ENCODE data around the gene NBAS. TPM values are rescaled to one million over a fixed set of nuclear protein-coding genes. Genes with fewer than 3 reads are reported as not detected.

The NBAS gene
- total RNA-seq, 4 donors from 2014 or later = 27.3 to 43.6 (median 28.4) TPM

GRCh38 chr2:15134957-15135356 is 426.2 kb downstream of the NBAS start:
- in situ Hi-C loops (cut with MboI; ENCODE audit: low sequenced_read_pairs in 4 of 4) = no loop called here
- no peak for DNase-seq
- intact Hi-C loops (cut with DNase I; ENCODE audit: low total_unique reads) = no loop called here
- H3K9me3 ChIP-seq = no peaks in the 10 kb centered on the region
- ATAC-seq = no peak
- no peaks in the 10 kb centered on the region for H3K27me3 ChIP-seq
- no peaks in the 10 kb centered on the region for H3K4me1 ChIP-seq
- no peak overlapping the region for H3K27ac ChIP-seq
- H3K36me3 ChIP-seq = no peaks in the 10 kb centered on the region
- H3K4me3 ChIP-seq = no peak overlapping the region
- TF ChIP-seq POLR2A (IDR thresholded peaks at IDR 0.05) = no peak
- TF ChIP-seq CTCF (IDR thresholded peaks at IDR 0.05 in 4 of 5, conservative IDR thresholded peaks at IDR 0.05 in 1 of 5) = no peak

- Histone ChIP-seq H3K27me3 (no peaks in the 10 kb centered on the region), H3K4me3 (no peak overlapping the region), H3K9me3 (no peaks in the 10 kb centered on the region), H3K36me3 (no peaks in the 10 kb centered on the region), H3K27ac (no peak overlapping the region), H3K4me1 (no peaks in the 10 kb centered on the region)
- DNase-seq (no peak), ATAC-seq (no peak)
- in situ Hi-C loops (cut with MboI; ENCODE audit: low sequenced_read_pairs in 4 of 4) = no loop called here
- TF ChIP-seq POLR2A (IDR thresholded peaks at IDR 0.05) (no peak), CTCF (IDR thresholded peaks at IDR 0.05 in 4 of 5, conservative IDR thresholded peaks at IDR 0.05 in 1 of 5) (no peak)
- intact Hi-C loops (cut with DNase I; ENCODE audit: low total_unique reads) = no loop called here
Measured at GRCh38 chr2:15133461-15133860, 427.7 kb downstream of the NBAS start.

GRCh38 chr2:15128846-15129245 is 432.3 kb downstream of the NBAS start:
- H3K9me3 ChIP-seq = no peaks in the 10 kb centered on the region
- no peak overlapping the region for H3K27ac ChIP-seq
- intact Hi-C loops (cut with DNase I; ENCODE audit: low total_unique reads) = no loop called here
- ATAC-seq (no peak), DNase-seq (no peak)
- TF ChIP-seq POLR2A (IDR thresholded peaks at IDR 0.05) (no peak), CTCF (IDR thresholded peaks at IDR 0.05 in 4 of 5, conservative IDR thresholded peaks at IDR 0.05 in 1 of 5) (no peak)
- in situ Hi-C loops (cut with MboI; ENCODE audit: low sequenced_read_pairs in 4 of 4) = no loop called here
- H3K36me3 ChIP-seq = no peaks in the 10 kb centered on the region
- H3K27me3 ChIP-seq = no peaks in the 10 kb centered on the region
- H3K4me3 ChIP-seq = no peak overlapping the region
- H3K4me1 ChIP-seq = no peaks in the 10 kb centered on the region

- no peaks in the 10 kb centered on the region for H3K36me3 ChIP-seq
- ATAC-seq (no peak), DNase-seq (no peak)
- no peaks in the 10 kb centered on the region for H3K4me1 ChIP-seq
- H3K4me3 ChIP-seq = no peak overlapping the region
- H3K27ac ChIP-seq = no peak overlapping the region
- in situ Hi-C loops (cut with MboI; ENCODE audit: low sequenced_read_pairs in 4 of 4) = no loop called here
- H3K27me3 ChIP-seq = no peaks in the 10 kb centered on the region
- intact Hi-C loops (cut with DNase I; ENCODE audit: low total_unique reads) = no loop called here
- no peaks in the 10 kb centered on the region for H3K9me3 ChIP-seq
- no peak for TF ChIP-seq POLR2A (IDR thresholded peaks at IDR 0.05)
- TF ChIP-seq CTCF (IDR thresholded peaks at IDR 0.05 in 4 of 5, conservative IDR thresholded peaks at IDR 0.05 in 1 of 5) = no peak
Measured at GRCh38 chr2:15127876-15128275, 433.3 kb downstream of the NBAS start.

GRCh38 chr2:15127301-15127700 is 433.8 kb downstream of the NBAS start:
- intact Hi-C loops (cut with DNase I; ENCODE audit: low total_unique reads) = no loop called here
- no peak for DNase-seq
- in situ Hi-C loops (cut with MboI; ENCODE audit: low sequenced_read_pairs in 4 of 4) = no loop called here

More at GRCh38 chr2:15127301-15127700, 433.8 kb downstream of the NBAS start:
- Histone ChIP-seq H3K4me3 (no peak overlapping the region), H3K4me1 (no peaks in the 10 kb centered on the region), H3K27ac (no peak overlapping the region), H3K9me3 (no peaks in the 10 kb centered on the region), H3K36me3 (no peaks in the 10 kb centered on the region), H3K27me3 (no peaks in the 10 kb centered on the region)
- TF ChIP-seq POLR2A (IDR thresholded peaks at IDR 0.05) = no peak
- no peak for ATAC-seq
